Loucy (cell line): ENCODE measurements around the gene DPP8.

Source experiments
- EZH2phosphoT487 ChIP-seq: fragments of 200-600 bp; IDR thresholded peaks from 2 replicates; pipeline ENCODE4 v1.6.1; 2018; ENCODE audit warnings: antibody characterized with exemption, mild to moderate bottlenecking, moderate library complexity, borderline replicate concordance
- TF ChIP-seq, protein P1 (sequence below): fragments of 200-600 bp; sonication (generic); conservative IDR thresholded peaks from 2 replicates; pipeline ENCODE4 v1.5.1; 2014; ENCODE audit warnings: mild to moderate bottlenecking, antibody characterized with exemption, low read length

GRCh38 chr15:65550681-65551098 lies 33.2 kb upstream of the DPP8 start:
- TF ChIP-seq, protein P1, sequence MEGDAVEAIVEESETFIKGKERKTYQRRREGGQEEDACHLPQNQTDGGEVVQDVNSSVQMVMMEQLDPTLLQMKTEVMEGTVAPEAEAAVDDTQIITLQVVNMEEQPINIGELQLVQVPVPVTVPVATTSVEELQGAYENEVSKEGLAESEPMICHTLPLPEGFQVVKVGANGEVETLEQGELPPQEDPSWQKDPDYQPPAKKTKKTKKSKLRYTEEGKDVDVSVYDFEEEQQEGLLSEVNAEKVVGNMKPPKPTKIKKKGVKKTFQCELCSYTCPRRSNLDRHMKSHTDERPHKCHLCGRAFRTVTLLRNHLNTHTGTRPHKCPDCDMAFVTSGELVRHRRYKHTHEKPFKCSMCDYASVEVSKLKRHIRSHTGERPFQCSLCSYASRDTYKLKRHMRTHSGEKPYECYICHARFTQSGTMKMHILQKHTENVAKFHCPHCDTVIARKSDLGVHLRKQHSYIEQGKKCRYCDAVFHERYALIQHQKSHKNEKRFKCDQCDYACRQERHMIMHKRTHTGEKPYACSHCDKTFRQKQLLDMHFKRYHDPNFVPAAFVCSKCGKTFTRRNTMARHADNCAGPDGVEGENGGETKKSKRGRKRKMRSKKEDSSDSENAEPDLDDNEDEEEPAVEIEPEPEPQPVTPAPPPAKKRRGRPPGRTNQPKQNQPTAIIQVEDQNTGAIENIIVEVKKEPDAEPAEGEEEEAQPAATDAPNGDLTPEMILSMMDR: no peak
- TF ChIP-seq EZH2phosphoT487: no peak
